HG03095 (cell line): ENCODE results near the gene NSF.
"Not testable (repeated sequence)": the region's sequence is repeated elsewhere in the genome, so short reads cannot be mapped to it uniquely, and the experiment has no call there.

Source experiments
- ATAC-seq: cut with Tn5 transposase; IDR thresholded peaks from one replicate; pipeline ENCODE4 v1.9.1; 2021; ENCODE audit warnings: moderate library complexity; ENCODE audit not compliant: unreplicated experiment

NSF gene

GRCh38 chr17:46627452-46627851 is 37.0 kb downstream of the NSF start:
- not testable (repeated sequence) for ATAC-seq

- not testable (repeated sequence) for ATAC-seq
Observed at GRCh38 chr17:46628753-46629436, 38.4 kb downstream of the NSF start.

DNA sequence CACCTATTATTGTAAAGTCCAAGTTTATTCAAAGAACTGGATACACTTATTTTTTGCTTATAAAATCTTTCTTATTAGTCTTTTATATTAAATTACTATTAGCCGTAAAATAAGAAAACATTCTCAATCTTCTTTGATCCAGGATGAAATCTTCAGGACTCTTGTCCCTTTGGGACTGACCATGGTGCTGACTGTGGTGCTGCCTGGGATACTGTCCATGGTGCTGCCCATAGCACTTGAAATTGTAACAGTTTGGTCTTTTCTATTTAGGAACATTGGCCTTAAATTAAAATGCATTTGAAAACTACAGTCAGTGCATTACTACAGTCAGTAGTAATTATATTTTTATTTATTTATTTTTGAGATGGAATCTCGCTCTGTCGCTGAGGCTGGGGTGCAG is 41.7 kb downstream of the NSF start:
- ATAC-seq, result not testable (repeated sequence)

DNA sequence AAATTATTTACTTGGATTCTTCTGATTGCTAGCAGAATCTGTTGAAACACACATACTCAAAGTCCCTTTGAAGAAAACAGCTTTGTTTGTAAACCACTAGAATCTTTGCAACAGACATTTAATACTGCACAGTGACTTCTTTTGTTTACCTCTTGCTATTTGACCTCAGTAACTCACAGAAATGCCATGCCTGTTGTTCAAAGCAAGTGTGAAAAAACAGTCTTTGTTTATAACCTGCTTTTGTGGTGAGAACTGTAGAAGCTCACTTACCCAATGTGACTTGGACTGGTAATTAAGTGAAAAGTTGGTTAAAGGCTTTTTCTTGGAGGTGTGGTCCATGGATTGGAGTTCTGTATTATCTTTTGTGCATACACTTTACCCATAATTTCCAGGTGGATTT is 44.4 kb downstream of the NSF start:
- ATAC-seq, result not testable (repeated sequence)

GRCh38 chr17:46641861-46642656 is 51.6 kb downstream of the NSF start:
- ATAC-seq, result not testable (repeated sequence)

DNA sequence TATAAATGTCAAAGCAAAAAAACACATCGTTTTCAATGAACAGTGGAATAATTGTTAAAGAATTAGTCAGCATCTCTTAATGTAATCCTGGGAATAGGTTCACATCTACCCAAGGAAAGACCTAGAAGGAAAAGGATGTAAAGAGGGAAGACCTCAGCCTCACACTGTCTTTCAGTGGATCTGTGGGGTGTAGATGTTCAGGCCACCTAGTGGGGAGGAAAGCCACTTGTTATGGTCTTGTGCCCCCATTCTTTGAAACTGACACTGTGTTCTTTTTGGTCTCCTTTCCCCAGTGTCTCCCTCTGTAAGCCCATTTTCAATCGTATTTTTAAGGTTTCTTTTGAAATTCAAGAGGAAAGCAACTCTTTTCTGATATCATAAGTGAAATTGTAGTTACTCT is 56.8 kb downstream of the NSF start:
- not testable (repeated sequence) for ATAC-seq

DNA sequence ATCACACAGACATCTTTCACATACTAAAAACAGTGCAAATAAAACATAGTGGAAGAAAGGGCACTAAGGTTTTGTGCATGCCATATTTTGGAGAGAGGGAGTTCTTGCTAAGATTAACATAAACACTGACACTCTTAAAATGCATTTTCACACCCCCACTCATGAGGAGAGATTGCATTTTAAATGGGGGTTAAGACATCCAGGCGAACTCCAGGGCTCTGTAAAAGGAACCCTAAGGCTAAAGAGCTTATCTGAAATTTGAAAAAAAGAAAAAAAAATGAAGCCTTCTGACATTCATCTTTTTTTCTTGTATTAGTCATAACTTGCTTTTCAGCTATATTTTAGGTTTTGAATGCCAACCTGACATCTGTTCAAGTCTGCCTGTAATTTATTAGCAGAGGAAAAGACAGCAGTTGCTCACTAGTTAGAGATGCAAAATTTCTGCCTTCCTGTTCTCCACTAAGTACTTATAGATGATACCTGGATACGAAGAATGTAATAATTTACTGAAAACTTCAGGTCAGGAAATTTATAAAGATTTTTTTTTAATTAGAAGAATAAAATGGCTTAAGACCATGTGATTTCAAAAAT is 57.3 kb downstream of the NSF start:
- not testable (repeated sequence) for ATAC-seq

GRCh38 chr17:46649246-46649645 is 58.8 kb downstream of the NSF start:
- ATAC-seq, result not testable (repeated sequence)

- not testable (repeated sequence) for ATAC-seq
Observed at GRCh38 chr17:46652024-46652643, 61.7 kb downstream of the NSF start.

- ATAC-seq, result not testable (repeated sequence)
Observed at GRCh38 chr17:46658235-46658634, 67.8 kb downstream of the NSF start.

DNA sequence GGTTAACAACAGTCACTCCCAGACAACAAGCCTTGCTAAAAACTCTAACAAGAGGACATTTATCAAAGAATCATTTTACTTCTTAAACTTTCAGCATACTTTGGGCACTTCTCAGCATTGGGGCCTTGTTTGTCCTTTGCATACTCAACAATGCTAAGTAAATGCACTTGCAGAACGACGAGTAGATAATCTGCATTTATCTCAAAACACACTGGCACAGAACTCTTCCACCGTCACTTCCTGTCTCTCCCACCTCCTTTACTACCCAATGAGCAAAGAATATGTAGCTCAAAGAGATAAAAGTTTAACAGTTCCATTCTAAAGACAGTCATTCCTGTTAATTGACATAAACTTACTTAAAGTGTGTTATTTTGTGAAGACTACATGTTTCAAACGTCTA is 69.2 kb downstream of the NSF start:
- ATAC-seq, result not testable (repeated sequence)

GRCh38 chr17:46663123-46663522 is 72.7 kb downstream of the NSF start:
- ATAC-seq, result not testable (repeated sequence)

- not testable (repeated sequence) for ATAC-seq
Observed at GRCh38 chr17:46663552-46663951, 73.1 kb downstream of the NSF start.

DNA sequence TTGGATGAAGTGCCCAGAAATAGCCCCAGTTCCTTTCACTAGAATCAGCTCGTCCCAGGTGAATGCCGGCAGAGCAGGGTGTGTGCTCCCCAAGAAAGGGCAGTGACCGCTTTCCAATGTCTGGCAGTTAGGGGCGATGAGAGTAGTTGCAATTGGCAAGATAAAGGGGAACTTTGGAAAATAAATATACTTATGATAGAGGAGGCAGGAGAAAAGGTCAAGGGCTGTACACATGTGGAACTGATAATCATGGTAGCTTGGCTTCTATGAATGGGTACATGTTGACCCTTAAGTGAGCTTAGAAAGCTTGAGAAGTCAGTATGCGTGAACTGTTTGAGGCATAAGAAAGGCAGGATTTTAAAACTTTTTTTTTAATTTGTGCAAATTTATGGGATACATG is 75.5 kb downstream of the NSF start:
- not testable (repeated sequence) for ATAC-seq

GRCh38 chr17:46670789-46671188 is 80.3 kb downstream of the NSF start:
- not testable (repeated sequence) for ATAC-seq

DNA sequence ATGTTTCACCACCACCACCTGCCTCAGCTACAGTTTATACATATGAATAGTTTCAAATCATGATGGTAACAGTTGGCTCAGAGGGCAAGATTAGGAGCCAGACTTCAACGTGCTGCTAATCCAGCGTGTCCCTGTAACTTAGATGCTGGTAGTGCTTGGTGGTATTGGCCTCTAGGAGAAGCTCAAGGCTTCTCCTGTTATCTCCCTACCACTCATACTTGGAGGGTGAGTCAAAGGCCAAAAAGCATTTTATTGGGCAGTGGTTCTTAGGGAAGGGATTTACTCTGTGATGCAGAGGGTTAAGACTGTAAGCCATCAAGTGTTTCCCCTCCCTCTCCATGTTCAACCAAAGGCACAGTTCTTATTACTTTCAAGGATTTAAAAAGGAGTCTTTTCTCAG is 82.3 kb downstream of the NSF start:
- not testable (repeated sequence) for ATAC-seq

DNA sequence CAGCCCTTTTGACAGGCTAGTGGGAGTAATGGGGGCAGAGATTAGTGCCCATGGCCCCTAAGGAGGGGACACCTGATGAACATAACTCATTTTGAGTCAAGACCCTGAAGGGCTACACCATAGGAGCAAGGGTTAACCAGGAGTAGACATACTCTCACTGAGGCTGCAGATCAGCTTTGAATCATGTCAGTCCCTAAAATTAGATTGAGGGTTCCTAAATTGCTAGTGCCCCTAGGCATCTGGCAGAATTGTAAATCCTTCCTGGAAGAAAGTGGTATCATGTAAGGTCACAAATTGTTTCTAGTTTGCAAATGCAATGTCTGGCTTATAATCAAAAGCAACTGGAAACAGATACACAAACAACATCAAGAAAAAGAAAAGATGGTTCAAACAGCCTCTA is 87.3 kb downstream of the NSF start:
- ATAC-seq, result not testable (repeated sequence)

- ATAC-seq, result not testable (repeated sequence)
Observed at GRCh38 chr17:46683653-46684052, 93.2 kb downstream of the NSF start.

GRCh38 chr17:46685284-46685683 is 94.8 kb downstream of the NSF start:
- ATAC-seq, result not testable (repeated sequence)

- not testable (repeated sequence) for ATAC-seq
Observed at GRCh38 chr17:46692196-46692595, 101.7 kb downstream of the NSF start.

GRCh38 chr17:46693283-46693682 is 102.8 kb downstream of the NSF start:
- not testable (repeated sequence) for ATAC-seq
